Measurements from ENCODE around the gene CISD1.

- no peak for TF ChIP-seq POLR2AphosphoS5 (IDR thresholded peaks at IDR 0.05; ENCODE audit: low read depth, low read length)
- TF ChIP-seq TAF1 (IDR thresholded peaks at IDR 0.05; ENCODE audit: low read depth, low read length): no peak
- no peak for TF ChIP-seq POLR2A (IDR thresholded peaks at IDR 0.05; ENCODE audit: low read depth, low read length)
- TF ChIP-seq PAX5 (IDR thresholded peaks at IDR 0.05; ENCODE audit: insufficient read depth, low read length, severe bottlenecking): no peak
- TF ChIP-seq POU2F2 (IDR thresholded peaks at IDR 0.05; ENCODE audit: low read depth, low read length): no peak
Measured at GRCh38 chr10:58293989-58294388, 25.0 kb downstream of the CISD1 start.
